GM19372 (cell line): ENCODE data around the gene ZNF66.
"Not testable (repeated sequence)": the region's sequence is repeated elsewhere in the genome, so short reads cannot be mapped to it uniquely, and the experiment has no call there.

Source experiments
- ATAC-seq: cut with Tn5 transposase; IDR thresholded peaks from one replicate; pipeline ENCODE4 v1.9.1; 2021; ENCODE audit warnings: mild to moderate bottlenecking, low read depth, moderate library complexity; ENCODE audit not compliant: unreplicated experiment

ZNF66 gene

GRCh38 chr19:20776083-20777076 is at the start of gene ZNF66:
ZNF66 (plus strand) TSS chr19:20776304; CDS start chr19:20776448, 144 bp downstream.
- ATAC-seq = peak; percentile 94

GRCh38 chr19:20750169-20750568 is 25.9 kb upstream of the ZNF66 start:
- ATAC-seq = not testable (repeated sequence)

- ATAC-seq = not testable (repeated sequence)
These were observed 23.8 kb upstream of the ZNF66 start for GRCh38 chr19:20752291-20752690.

GRCh38 chr19:20769225-20769736 is 6.8 kb upstream of the ZNF66 start:
- ATAC-seq = not testable (repeated sequence)

GRCh38 chr19:20787786-20788185 is 11.7 kb downstream of the ZNF66 start:
- ATAC-seq = no peak

- ATAC-seq = no peak
These were observed 15.7 kb downstream of the ZNF66 start for GRCh38 chr19:20791806-20792205.

- not testable (repeated sequence) for ATAC-seq
These were observed 30.5 kb downstream of the ZNF66 start for GRCh38 chr19:20806311-20807262.

- no peak for ATAC-seq
These were observed 64.3 kb downstream of the ZNF66 start for GRCh38 chr19:20840371-20840770.
